Measurements from ENCODE around the gene WFDC10A. TPM values are rescaled to one million over a fixed set of nuclear protein-coding genes. Genes with fewer than 3 reads are reported as not detected.

Gene WFDC10A
- total and polyA plus RNA-seq, 2 donors (not counting 3 experiments of a cell fraction or from before 2014, with no cell fraction given): not detected

DNA sequence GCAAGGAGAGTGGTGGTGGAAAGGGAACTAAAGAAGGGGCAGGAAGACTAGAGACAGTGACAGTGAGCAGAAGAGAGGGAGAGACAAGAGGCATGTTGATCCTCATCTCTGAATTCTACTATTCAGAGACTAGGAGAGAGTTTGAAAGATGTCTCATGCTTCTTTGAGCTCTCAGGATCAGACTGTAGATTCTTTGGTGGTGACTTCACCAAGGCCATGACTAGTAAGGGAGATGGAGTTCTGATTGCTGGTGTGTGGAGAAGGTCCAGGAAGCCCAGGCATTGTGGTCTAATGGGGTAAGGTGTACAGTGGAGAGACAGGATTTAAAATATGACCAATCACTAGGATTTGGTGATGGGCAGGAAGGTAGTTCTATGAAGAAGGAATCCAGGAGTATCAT is 832 bp downstream of the WFDC10A start:
- FAIRE-seq (no peak), DNase-seq (ENCODE audit: low read depth, low spot score) (no peak)
- H3K4me3 ChIP-seq (replicated peaks in 1 of 3; ENCODE audit: insufficient read depth in 1 of 3, low read depth in 1 of 3, low read length in 3 of 3): no peak overlapping the region
- no peak for TF ChIP-seq POLR2A (IDR thresholded peaks at IDR 0.05; ENCODE audit: low read depth, low read length)
- TF ChIP-seq, protein P1, sequence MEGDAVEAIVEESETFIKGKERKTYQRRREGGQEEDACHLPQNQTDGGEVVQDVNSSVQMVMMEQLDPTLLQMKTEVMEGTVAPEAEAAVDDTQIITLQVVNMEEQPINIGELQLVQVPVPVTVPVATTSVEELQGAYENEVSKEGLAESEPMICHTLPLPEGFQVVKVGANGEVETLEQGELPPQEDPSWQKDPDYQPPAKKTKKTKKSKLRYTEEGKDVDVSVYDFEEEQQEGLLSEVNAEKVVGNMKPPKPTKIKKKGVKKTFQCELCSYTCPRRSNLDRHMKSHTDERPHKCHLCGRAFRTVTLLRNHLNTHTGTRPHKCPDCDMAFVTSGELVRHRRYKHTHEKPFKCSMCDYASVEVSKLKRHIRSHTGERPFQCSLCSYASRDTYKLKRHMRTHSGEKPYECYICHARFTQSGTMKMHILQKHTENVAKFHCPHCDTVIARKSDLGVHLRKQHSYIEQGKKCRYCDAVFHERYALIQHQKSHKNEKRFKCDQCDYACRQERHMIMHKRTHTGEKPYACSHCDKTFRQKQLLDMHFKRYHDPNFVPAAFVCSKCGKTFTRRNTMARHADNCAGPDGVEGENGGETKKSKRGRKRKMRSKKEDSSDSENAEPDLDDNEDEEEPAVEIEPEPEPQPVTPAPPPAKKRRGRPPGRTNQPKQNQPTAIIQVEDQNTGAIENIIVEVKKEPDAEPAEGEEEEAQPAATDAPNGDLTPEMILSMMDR (IDR thresholded peaks at IDR 0.05; ENCODE audit: extremely low read depth in 1 of 2, insufficient read depth in 1 of 2, low read depth in 1 of 2, low read length in 2 of 2): no peak
- TF ChIP-seq, protein P2, sequence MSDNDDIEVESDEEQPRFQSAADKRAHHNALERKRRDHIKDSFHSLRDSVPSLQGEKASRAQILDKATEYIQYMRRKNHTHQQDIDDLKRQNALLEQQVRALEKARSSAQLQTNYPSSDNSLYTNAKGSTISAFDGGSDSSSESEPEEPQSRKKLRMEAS (IDR thresholded peaks at IDR 0.05; ENCODE audit: insufficient read depth, insufficient read length): no peak
- no peak for TF ChIP-seq GATA2 (IDR thresholded peaks at IDR 0.05; ENCODE audit: insufficient read depth, insufficient read length, low read depth, low read length)
- no peak for TF ChIP-seq EZH2 (IDR thresholded peaks at IDR 0.05; ENCODE audit: borderline replicate concordance, low read depth, low read length, severe bottlenecking)
- no peak for TF ChIP-seq MYC (IDR thresholded peaks at IDR 0.05; ENCODE audit: low read depth, low read length)
- TF ChIP-seq JUN (IDR thresholded peaks at IDR 0.05; ENCODE audit: borderline replicate concordance, insufficient read depth, insufficient read length, low read depth): no peak
- no peaks in the 10 kb centered on the region for H3K4me1 ChIP-seq (ENCODE audit: control insufficient read depth, extremely low read depth, insufficient read depth, low read length)
- H3K4me2 ChIP-seq (ENCODE audit: insufficient read depth, low read length): no peak overlapping the region
- dilution Hi-C loops (cut with MboI; ENCODE audit: extremely low pct_ligation_motif_present, low sequenced_read_pairs): no loop called here
- POLR2A ChIA-PET: no interaction called here
- no peak overlapping the region for H3K27ac ChIP-seq (ENCODE audit: insufficient read depth, low read depth, low read length)
- no peak overlapping the region for H2AFZ ChIP-seq (ENCODE audit: low read depth, low read length)
- no peaks in the 10 kb centered on the region for H3K79me2 ChIP-seq (ENCODE audit: control insufficient read depth, insufficient read depth, low read length)
- intact Hi-C loops (cut with micrococcal nuclease): no loop called here
- H3K9me3 ChIP-seq (replicated peaks; ENCODE audit: control insufficient read depth, insufficient read depth, low read length): no peaks in the 10 kb centered on the region
- no peaks in the 10 kb centered on the region for H3K27me3 ChIP-seq (ENCODE audit: control insufficient read depth in 2 of 2, insufficient read depth in 2 of 2, low read length in 2 of 2)
- BruUV-seq (replicated peaks): no TSS peak
- CTCF ChIA-PET: interaction anchor here (1.1 to 3.0 kb wide), 4 partner anchors 11 to 16 kb away, joined by 3 to 21 read pairs (median 10); no protein-coding TSS in a partner anchor
- no peaks in the 10 kb centered on the region for H3K9me1 ChIP-seq (replicated peaks; ENCODE audit: control insufficient read depth, extremely low read depth, insufficient read depth, low read length)
- no peak overlapping the region for H3K9ac ChIP-seq (replicated peaks; ENCODE audit: extremely low read depth, insufficient read depth, low read length)
- no peaks in the 10 kb centered on the region for H4K20me1 ChIP-seq (replicated peaks; ENCODE audit: control insufficient read depth, extremely low read depth, insufficient read depth, low read length)
- no peaks in the 10 kb centered on the region for H3K36me3 ChIP-seq (ENCODE audit: control insufficient read depth in 2 of 2, extremely low read depth in 1 of 2, insufficient read depth in 2 of 2, low read length in 2 of 2)
